Astrocyte (in vitro differentiated cells and primary cell): ENCODE results near the gene CTNND2.

Experiments used
- CTCF ChIP-seq: IDR thresholded peaks from 2 replicates; pipeline ENCODE4 v1.5.1; 2011; ENCODE audit warnings: low read depth, mild to moderate bottlenecking, inconsistent platforms, low read length, moderate library complexity; ENCODE audit not compliant: insufficient read depth
- EZH2 ChIP-seq: IDR thresholded peaks from 2 replicates; pipeline ENCODE4 v1.6.1; 2012; ENCODE audit warnings: mild to moderate bottlenecking, low read length, inconsistent platforms; ENCODE audit not compliant: insufficient read depth

DNA sequence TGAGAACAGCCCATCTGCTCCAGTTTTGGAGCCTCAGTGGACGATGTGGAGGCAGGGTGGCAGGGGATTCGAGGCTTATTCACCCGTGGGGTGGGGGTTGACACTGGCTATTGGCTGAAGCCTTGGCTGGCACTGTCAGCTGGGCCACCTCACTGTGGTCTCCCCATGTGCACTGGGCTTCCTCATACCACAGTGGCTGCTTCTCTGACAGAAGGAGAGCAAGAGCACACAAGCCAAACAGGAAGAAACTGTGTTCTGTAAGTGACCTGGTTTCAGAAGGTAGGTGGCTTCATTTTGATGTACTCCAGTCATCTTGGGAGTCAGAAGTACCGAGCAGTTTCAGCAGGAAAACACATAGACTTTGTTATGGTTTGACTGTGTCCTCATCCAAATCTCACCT is 24.7 kb upstream of the CTNND2 start:
- TF ChIP-seq CTCF (no peak), EZH2 (no peak)
